HUDEP-2 (cell line): ENCODE data around the gene KCNQ1.
A peak's percentile ranks its signal among the peaks of the same experiment; 100 is the strongest.

Source experiments
- DNase-seq, 76 experiments: peaks; one replicate each; lab custom pipeline; 2025; ENCODE audit not compliant: unreplicated experiment in 76 of 76; lab: John Stamatoyannopoulos, UW

Gene KCNQ1

DNA sequence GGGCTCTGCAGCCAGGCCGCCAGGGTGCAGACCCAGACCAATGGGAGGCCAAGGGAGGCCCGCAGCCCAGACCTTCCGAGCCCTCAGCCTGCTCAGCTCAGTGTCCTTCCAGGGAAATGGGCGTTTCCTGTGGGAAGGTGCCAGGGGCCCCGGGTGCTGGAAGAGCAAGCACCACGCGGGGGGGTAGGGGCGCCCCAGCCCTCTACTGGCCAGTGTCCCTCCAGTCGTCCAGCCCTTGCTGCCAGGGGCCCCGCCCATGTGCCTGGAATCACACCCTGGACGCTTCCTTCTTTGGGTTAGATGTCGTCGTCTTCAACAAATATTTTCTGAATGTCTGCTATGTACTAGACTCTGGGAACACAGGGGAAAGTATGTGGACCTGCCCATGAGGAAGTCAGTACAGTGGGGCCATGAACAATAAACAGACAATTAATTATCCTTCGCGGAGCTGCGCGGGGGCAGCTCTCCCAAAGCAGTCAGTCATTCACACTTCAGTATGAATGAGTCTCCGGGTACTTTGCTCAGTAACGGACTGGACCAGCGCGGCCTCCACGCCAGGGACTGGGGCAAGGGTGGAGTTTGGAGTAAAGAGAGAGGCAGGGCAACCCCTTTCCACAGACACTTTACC lies 380.6 kb downstream of the KCNQ1 start:
- DNase-seq: no peak

DNA sequence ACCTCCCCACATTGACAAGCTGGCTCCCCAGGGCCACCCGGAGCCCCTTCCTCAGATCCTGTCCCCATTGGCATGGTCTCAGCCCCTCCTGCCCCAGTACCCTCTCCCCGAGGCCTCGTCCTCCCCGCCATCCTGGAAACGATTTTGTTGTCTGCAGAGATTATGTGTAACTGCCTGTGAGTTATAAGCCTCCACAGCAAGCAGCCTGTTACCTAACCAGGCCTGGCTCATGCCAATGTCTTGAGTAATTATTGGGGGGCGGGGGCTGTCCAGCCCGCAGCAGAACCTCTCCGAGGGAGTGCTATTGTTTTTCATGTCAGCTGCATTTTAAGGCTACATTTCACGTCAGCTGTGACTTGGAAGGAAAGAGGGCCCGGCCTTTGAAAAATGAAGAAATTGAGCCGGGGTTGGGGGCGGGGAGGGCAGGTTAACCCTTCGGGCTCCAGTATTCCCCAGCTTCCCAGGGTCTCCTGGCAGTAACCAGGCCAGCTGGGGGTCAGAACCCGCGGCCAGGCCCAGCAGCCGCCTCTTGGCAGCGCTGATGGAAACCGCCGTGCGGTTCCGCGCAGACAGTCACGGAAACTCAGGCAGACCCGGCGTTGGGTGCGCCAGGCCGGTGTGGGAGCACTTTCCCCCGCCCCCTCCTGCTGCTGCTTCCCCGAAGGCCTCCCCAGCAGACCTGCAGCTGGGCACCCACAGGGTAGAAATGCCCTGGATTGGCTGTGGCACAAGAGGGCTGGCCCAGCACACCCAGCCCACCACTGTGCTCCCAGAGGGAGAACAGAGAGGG lies 381.3 kb downstream of the KCNQ1 start:
- peak in 2 of 76 experiments; percentile 9 to 10 for DNase-seq

DNA sequence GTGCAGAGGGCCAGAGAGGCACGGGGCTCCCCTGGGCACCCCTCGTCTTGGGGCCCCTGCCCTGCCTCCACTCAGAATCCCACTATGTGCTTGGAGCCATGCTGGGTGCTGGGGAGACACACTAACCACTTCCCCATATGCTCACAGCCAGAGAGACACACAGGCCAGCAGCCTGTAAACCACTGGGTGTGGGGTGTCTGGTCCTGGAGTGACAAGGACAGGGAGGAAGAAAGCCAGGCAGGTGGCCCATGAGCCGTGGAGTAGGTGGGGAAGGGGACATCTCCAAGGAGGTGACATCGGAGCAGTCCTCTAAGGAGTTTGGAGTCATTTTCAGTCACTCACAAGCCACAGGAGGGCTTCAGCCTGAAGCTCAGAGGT lies 381.9 kb downstream of the KCNQ1 start:
- DNase-seq: no peak

DNA sequence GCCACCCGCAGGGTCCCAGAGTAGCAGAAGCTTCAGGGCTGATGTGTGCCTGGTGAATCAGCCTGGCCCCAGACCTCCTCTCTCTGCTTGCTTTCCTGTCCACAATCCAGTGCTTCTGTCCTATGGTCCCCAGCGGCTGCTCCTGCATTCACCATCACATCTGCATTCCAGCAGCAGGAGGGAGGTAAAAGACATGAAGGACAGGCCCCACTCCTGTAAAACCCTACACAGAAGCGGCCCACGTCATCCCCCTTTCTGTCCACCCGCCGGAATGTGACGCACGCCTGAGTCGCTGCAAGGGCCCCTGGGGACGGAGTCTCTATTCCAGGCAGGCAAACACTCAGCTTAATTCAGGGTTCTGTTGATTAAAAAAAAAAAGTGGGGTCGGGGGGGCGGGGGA lies 382.4 kb downstream of the KCNQ1 start:
- no peak for DNase-seq

DNA sequence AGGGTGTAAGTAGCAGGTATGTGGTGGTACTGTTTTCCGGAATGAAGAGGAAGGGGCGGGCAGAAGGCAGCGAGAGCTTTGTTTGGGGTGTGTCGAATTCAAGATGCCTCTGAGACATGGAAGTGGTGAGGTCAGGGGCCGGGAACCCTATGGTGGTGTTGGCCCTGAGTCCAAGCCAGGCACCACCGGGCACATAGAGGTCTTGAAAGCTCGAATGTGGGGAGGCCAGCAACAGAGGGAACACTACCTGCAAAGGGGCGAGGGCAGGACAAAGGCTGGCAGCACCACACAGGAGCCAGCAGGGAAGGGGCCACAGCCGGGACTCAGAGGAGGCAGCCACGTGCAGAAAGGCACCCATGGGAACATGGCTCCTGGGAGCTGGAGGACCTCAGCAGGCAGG lies 383.0 kb downstream of the KCNQ1 start:
- no peak for DNase-seq

DNA sequence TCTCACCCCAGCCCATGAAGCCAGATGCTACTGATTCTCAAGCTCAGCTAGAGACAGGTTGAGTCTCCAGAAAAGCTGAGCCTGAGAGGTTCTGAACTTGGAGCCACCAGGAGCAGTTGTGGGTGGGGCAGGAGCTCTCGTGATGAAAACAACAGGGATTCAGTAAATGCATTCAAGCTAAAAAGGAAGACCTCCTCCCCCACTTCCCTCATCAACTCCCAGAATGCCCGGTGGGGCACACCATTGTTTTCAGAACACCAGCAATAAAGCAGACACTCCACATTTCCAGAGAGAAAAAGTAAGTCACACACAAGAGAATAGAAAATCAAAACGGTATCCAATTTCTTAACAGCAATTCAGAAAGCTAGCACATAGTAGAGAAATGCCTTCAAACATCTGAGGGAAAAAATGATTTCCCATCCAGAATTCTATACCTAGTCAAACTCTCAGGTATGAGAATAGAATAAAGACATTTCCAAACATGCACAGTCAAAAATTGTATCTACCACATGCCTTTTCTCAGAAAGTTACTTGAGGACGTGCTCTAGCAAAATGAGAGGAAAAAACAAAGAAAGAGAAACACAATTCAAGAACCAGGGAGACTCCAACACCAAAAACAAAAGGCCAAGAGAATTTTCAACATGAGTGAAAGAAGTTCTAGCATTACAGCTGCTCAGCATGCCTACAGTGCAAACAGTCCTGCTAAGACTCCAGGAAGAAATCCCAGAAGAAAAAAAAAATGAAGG lies 383.9 kb downstream of the KCNQ1 start:
- DNase-seq: no peak

DNA sequence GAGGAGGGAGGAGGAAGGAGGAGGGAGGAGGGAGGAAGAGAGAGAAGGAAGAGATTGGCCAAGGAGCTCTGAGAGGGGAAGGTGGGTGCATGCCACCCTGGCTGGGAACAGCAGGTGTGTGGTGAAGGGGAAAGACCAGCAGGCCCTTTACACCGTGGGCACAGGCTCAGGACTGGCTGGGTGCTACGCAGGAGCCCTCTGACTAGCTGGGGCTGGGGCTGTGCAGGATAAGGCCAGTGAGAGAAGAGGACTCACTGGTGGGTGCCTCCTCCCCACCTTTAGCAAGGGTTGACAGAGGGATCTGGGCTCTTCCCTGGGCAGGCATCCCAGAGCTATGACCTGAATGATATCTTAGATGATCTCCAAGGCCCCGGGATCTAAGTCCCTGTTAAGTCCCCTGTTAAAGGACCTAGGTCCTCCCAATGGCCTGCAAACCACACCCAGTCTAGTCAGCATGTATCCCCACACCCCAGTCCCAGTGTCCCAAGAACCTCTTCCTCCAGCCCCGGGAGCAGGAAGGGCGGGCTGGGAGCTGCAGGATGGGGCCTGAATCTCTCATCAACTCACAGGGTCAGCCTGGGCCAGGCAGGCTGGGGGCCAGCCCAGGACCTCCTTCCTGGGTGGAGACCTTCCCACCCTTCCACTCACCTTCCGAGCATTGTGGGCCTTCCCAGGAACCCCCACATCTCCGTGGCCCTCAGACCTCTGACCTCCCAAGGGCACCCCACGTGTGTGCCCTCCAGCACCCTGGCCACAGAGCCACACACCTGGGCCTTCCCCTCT lies 385.4 kb downstream of the KCNQ1 start:
- DNase-seq: no peak

DNA sequence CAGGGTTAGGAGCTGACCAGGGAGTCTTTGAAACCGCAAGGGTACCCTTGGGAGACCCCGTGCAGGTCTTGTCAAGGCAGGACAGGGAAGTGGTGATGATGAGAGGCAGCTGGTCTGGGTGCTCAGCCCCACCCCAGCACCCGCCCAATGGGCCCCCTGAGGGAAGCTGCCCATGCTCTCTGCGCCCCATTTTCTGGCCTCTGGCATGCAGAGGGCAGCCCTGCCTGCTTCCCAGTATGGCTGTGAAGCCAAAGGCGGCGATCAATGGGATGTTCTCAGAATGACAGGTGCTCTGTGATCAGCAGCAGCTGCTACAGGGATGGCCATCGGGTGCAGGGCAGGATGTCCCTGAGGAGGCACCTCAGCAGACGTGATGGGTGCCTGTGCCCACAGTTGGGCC lies 386.1 kb downstream of the KCNQ1 start:
- DNase-seq: no peak

DNA sequence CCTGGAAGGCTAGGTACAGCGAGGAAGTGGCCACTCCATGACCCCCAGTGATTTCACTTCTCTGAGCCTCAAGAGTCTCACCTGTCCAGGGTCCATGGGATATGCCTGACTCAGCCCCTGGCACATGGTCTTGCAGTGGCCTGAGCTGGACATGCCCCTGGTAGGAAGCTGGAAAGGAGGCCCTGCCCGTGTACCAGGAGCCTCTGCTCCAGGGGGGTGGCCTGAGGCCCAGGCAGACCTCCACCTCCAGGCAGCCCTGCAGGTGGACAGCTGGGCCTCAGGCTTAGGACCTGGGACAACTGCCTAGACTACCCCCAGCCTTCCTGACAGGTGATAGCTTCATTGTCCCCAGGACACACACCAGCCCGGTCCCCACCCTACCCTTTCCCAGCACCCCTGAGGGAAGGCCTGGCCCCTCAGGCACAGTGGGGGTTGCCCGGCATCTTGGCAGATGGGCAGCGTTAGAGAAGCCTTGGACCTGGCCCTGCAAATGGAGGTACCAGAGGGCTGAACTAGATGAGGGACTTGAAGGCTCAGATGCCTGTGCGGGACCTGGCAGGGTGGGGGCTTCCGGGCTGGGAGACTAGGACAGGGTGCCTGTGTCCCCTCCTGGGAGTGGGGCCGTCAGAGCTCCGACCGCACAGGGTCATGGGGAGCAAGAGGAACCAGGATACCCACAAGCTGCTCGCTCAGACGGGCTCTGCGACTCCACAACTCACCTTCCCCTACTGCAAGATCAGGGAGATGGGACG lies 387.1 kb downstream of the KCNQ1 start:
- no peak for DNase-seq

DNA sequence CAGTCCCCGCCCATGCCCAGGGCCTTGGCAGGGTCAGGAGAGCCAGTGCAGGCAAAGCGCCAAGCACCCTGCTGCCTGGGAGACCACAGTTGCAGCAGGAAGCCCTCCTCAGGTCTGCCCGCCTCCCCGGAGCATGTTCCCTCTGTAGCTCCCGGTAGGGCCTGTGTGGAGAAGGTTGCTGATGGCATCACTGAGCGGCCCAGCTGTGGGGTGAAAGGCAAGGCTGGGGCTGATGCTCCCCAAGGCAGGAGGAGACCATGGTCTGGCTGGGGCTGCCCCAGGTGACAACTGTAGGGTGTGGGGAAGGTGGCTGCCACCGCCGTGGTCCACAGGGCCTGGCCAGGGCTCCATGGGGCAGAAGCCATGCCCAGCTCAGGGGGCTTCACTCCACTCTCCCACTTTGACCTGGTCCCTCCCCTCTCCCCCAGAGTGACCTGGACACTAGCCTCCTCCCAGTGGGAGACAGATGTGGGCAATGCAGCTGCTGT lies 387.8 kb downstream of the KCNQ1 start:
- no peak for DNase-seq

DNA sequence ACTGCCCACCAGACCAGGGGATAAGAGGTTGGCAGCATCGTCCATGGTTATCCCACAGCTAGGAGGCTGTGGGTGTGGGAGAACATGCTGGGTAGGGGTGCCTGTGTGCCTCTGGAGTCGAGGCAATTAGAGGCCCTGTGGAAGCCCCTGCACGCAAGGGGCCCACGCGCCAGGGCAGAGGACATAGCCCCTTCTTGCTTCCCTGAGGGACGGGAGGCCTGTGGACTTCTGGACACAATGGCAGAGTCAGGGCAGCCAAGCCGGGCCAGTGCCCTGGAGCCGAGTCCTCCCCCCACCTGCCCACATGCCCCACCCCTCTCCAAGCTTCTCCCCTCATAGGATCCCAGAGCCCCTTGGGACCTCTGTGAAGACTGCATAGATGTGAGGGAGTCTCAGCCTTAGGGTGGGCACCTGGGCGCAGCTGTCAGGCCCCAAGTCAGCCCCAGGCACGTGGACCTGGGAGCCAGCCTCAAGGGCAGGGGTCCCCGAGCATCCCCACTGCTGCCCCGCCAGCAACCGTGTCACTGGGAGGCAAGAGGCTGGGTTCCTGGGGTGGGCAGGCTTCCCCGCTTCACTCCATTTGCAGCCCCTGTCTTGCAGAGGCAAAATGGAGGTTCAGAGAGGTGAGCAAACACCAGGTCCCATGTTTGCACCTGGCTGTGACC lies 388.4 kb downstream of the KCNQ1 start:
- no peak for DNase-seq

DNA sequence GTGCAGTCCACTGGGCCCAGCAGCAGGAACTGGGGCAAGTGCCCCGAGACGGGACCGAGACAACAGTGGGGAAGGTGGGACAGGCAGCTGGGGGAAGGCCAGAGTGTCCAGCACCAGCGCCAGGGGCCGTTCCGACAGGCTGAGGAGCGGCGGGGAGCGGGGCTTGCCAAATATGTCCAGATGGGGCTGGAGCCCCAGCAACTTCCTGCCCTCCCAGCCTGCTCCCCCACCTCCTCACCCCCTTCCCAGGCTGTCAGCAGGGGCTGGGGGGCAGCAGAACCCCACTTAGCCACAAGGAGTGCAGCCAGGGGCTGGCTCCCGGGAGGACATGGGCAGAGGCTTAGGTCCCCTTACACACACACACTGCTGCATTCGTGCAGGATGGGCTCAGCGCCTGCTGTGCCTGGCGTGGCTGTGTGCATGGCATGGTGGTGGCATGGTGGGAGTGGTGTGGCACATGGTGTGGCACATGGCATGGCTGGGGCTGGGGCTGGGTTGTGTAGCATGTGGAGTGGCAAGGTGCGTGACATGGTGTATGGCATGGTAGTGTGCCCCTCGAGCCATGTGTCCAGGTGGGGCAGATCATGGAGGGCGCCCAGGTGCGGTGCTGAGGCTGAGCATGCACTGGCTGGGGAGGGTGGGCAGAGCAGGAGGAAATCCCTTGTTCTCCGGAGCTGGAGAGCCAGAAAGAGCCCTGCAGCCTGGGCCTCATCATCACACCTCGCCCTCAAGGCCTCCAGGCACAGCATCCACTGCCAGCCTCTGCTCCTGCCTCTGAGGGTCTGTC lies 389.1 kb downstream of the KCNQ1 start:
- DNase-seq: no peak

DNA sequence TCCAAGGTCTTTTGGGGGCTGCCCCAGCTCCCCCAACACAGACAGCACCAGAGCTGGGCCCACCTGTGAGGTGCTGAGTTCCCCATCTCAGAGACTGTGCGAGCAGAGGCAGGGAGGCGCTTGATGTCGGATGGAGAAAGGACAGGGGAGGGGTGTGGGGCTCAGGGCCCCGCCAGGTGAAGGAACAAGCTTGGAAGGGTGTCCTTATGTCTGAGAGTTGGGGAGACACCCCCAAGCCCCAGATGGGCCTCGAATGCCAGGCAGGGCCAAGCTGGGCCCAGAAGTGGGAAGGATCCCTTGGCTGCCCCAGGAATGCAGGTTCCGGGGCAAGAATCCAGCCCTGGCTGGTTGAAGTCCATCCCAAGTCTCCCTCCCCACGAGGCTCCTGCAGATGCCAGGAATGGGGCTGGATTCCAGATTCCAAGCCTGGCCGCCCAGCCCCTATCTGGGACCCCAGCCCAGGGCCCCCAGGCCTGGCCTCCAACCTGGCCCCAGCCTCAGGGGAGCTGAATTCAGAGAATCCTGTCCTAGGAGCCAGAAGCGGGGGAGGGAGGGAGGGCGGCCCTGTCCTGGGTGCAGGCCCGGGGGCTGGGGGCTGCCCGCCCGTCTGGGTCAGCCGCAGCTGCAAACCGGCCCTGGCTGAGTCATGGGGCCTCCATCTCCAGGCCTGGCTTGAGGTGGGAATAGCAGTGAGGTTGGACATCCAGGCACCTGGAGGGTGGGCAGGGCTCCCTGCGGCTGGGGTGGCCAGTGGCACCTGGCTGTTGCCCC lies 389.9 kb downstream of the KCNQ1 start:
- no peak for DNase-seq

DNA sequence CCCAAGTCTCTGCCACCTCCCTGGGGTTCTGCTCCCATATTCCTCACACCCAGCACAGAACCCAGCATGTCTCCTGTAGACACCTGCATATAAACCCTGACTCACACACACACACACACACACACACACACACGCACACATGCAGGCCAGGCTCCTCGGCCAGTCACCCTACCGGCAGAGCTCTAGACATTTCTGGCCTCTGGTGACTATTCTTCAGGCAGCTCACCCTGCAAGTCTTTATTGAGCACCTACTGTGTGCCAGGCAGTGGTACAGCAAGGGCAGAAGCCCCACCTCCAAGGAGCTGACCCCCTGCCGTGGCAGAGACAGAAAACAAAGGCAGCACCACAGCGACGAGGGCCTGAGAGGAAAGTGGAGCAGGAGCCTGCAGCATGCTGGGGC lies 390.5 kb downstream of the KCNQ1 start:
- no peak for DNase-seq

DNA sequence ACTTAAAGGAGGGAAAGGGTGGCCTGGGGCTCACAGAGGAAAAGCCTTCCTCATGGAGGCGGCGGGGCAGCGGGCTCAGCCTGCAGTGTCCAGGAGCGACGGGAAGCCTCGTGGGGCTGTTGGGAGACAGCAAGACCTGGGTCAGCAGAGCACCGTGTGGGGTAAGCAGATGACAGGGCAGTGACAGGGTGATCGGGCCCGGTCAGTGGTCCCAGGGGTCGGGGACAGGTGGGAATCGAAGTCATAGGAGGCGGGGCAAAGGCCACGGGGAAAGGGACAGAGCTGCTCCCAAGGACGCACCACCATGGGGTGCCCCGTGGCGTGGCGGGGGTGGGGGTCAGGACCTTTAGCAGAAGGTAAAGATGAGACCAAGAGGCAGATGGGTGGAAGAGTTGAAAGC lies 390.9 kb downstream of the KCNQ1 start:
- no peak for DNase-seq

DNA sequence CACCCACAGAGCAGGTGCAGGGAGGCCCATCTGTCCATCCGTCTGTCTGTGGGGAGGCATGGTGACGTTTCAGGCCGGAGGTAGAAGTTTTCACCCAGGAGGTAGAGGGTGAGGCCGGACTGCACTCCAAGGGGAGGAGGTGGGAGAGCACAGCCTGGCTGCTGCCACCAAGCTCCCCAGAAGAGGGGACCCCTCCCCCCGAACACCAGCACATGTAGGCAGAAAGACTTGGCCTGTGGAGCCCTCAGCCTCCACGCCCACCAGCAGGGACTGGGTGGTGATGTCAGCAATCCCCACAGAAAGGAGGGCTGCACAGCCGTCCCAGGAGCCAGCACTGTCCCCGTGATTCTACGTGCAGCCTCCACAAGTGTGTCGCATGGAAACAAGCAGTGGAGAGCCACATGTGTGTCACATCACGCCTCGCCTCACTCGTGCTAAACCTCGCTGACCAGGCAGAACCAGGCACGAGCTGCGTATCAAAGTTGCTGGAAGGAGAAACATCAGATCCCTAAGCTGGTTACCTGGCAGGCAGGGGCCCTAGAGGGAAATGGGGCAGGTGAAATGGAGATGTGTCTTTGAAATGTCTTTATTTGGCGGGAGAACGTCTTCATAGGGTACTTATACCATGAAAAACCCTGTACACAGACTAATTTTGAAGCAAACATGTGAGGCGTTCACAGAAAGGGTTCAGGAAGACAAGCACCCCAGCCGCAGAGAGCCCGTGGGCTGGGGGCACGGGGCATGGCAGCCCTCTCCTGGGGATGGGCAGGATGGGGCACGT lies 391.7 kb downstream of the KCNQ1 start:
- DNase-seq: no peak

DNA sequence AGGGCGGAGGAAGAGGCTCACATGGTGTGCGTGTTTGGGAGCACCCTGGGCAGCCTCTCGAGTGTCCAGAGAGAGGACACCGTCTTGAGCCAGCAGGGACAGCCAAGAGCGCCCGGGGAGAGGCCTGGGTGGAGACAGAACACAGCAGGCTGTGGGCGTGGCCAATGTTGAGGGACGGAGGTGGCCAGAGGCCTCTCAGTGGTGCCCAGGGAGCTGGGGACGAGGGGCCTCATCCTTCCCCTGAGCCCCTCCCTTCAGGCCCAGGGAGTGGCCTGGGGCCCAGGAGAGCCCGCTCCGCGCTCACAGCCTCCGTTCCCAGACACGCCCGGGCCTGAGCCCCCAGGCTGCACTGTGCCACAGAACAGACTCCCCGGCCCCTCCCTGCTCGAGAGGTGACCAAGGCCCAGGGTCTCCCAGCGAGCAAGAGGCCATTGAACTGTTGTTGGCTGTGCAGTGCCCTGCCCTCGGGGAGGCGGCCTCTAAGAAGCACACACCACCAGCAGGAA lies 392.3 kb downstream of the KCNQ1 start:
- DNase-seq: peak in 18 of 76 experiments; percentile 3 to 46 (median 18)
